Uterus (tissue), 2 donors: Measurements from ENCODE around the gene MYOD1.

Experiments
- POLR2A ChIP-seq, 2 donors: fragments of 450-650 bp; IDR thresholded peaks; one replicate each; pipeline ENCODE4 v1.6.1; 2016; ENCODE audit warnings: antibody characterized with exemption in 2 of 2, mild to moderate bottlenecking in 1 of 2, moderate library complexity in 1 of 2
- TF ChIP-seq, protein P1 (sequence below), 4 experiments: fragments of 200-600 bp in 2 of 4; fragments of 450-650 bp in 2 of 4; sonication (generic) in 2 of 4; IDR thresholded peaks; one replicate each; pipeline ENCODE4 v1.5.1; 2016 to 2019; ENCODE audit warnings: antibody characterized with exemption in 4 of 4, mild to moderate bottlenecking in 2 of 4, moderate library complexity in 1 of 4

DNA sequence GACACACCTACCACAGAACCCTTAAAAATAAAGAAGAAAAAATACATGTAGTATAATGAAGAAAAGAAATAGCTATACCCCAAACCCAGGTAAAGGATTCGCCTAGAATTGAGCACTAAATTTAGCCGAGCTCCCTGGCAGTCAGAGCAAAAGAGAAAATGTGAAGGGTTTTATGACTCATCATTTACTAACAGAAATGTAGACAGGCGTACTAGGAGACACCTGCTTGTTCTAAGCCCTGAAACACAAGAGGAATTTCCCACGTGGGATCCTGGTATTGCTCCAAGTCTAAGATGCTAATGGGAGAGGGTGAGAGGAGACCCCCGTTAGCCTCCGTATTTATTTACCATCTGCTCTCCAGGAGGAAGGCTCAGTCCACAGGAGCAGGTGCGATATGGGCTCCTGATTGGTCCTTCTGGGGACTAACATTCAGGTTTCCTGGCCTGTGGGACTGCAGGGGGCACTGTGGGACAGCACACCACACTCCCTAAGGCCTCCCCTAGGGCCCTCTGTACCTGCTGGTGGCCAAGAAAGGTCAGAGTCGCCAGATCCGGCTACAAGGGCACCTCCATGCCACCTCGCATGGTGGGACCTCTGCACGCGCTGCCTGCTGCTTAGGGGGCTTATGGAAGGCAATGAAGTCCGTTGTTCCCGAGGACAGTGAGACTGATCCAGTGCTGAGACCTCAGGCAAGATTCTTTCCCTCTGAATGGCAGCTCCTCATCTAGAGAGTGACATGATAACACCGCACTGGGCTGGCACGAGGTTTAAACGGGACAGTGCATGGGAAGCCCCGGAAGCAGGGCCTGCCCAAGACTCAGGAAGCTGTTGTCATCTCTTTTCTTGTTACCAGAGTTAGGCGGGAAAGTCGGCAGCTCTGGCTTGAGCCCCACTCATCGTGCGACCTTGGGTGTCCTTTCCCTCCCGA lies 41.0 kb downstream of the MYOD1 start:
- TF ChIP-seq, protein P1, sequence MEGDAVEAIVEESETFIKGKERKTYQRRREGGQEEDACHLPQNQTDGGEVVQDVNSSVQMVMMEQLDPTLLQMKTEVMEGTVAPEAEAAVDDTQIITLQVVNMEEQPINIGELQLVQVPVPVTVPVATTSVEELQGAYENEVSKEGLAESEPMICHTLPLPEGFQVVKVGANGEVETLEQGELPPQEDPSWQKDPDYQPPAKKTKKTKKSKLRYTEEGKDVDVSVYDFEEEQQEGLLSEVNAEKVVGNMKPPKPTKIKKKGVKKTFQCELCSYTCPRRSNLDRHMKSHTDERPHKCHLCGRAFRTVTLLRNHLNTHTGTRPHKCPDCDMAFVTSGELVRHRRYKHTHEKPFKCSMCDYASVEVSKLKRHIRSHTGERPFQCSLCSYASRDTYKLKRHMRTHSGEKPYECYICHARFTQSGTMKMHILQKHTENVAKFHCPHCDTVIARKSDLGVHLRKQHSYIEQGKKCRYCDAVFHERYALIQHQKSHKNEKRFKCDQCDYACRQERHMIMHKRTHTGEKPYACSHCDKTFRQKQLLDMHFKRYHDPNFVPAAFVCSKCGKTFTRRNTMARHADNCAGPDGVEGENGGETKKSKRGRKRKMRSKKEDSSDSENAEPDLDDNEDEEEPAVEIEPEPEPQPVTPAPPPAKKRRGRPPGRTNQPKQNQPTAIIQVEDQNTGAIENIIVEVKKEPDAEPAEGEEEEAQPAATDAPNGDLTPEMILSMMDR (IDR thresholded peaks at IDR 0.05), result peak; percentile 7 to 52 (median 36)
- no peak for TF ChIP-seq POLR2A (IDR thresholded peaks at IDR 0.05)
